ENCODE data around the gene CERS2.

Gene CERS2

GRCh38 chr1:151009206-151009587 is 34.6 kb upstream of the CERS2 start:
- TF ChIP-seq CTCF (IDR thresholded peaks at IDR 0.05; ENCODE audit: insufficient read depth, low read length, poor library complexity, severe bottlenecking) (no peak), EZH2phosphoT487 (conservative IDR thresholded peaks at IDR 0.05; ENCODE audit: low read length) (no peak)
- Histone ChIP-seq H3F3A (ENCODE audit: insufficient read depth) (peaks cover 8% of the 10 kb centered on the region; the same call in 1 of the 2 replicates), H3K9me2 (replicated peaks; ENCODE audit: insufficient read depth, low read length) (no peaks in the 10 kb centered on the region), H3K9ac (ENCODE audit: low read length) (peak overlapping the region; percentile 83), H3K27ac (ENCODE audit: low read depth, low read length) (no peak overlapping the region), H2AFZ (ENCODE audit: low read depth, low read length, severe bottlenecking) (peak overlapping the region; percentile 85), H3K4me3 (ENCODE audit: insufficient read depth, low read length, poor library complexity, severe bottlenecking) (peak overlapping the region; percentile 87), H3K27me3 (ENCODE audit: low read length) (no peaks in the 10 kb centered on the region), H3K4me2 (ENCODE audit: low read depth, low read length, poor library complexity, severe bottlenecking) (peak overlapping the region; percentile 75), H3K36me3 (ENCODE audit: low read length) (no peaks in the 10 kb centered on the region), H4K20me1 (ENCODE audit: low read depth, low read length) (no peaks in the 10 kb centered on the region), H3K9me3 (ENCODE audit: insufficient read depth, low read length) (no peaks in the 10 kb centered on the region), H3K79me2 (ENCODE audit: insufficient read depth, low read length) (peaks cover 12% of the 10 kb centered on the region; the same call in 1 of the 2 replicates)

- H3K27ac ChIP-seq (ENCODE audit: low read depth, low read length) = peak within 1 kb of the TSS; percentile 51
- peaks cover 8% of the 10 kb centered on the region; the same call in 1 of the 2 replicates for H3F3A ChIP-seq (ENCODE audit: insufficient read depth)
- peaks cover 12% of the 10 kb centered on the region; the same call in 1 of the 2 replicates for H3K79me2 ChIP-seq (ENCODE audit: insufficient read depth, low read length)
- no peaks in the 10 kb centered on the region for H3K27me3 ChIP-seq (ENCODE audit: low read length)
- peak within 1 kb of the TSS; percentile 83 for H3K9ac ChIP-seq (ENCODE audit: low read length)
- H3K9me3 ChIP-seq (ENCODE audit: insufficient read depth, low read length) = no peaks in the 10 kb centered on the region
- no peaks in the 10 kb centered on the region for H3K9me2 ChIP-seq (replicated peaks; ENCODE audit: insufficient read depth, low read length)
- H3K36me3 ChIP-seq (ENCODE audit: low read length) = no peaks in the 10 kb centered on the region
- H3K4me2 ChIP-seq (ENCODE audit: low read depth, low read length, poor library complexity, severe bottlenecking) = peak within 1 kb of the TSS; percentile 75
- peak within 1 kb of the TSS; percentile 85 for H2AFZ ChIP-seq (ENCODE audit: low read depth, low read length, severe bottlenecking)
- H3K4me3 ChIP-seq (ENCODE audit: insufficient read depth, low read length, poor library complexity, severe bottlenecking) = peak within 1 kb of the TSS; percentile 87
- H4K20me1 ChIP-seq (ENCODE audit: low read depth, low read length) = no peaks in the 10 kb centered on the region
- TF ChIP-seq CTCF (IDR thresholded peaks at IDR 0.05; ENCODE audit: insufficient read depth, low read length, poor library complexity, severe bottlenecking) (no peak), EZH2phosphoT487 (conservative IDR thresholded peaks at IDR 0.05; ENCODE audit: low read length) (no peak)
Observed at GRCh38 chr1:151008244-151009205, 33.9 kb upstream of the CERS2 start, which contains the start of gene PRUNE1. PRUNE1 (plus strand) TSS chr1:151008449; CDS start chr1:151008633, 184 bp downstream.

GRCh38 chr1:151007853-151008243 is 33.2 kb upstream of the CERS2 start:
- Histone ChIP-seq H2AFZ (ENCODE audit: low read depth, low read length, severe bottlenecking) (peak overlapping the region; percentile 85), H3K27me3 (ENCODE audit: low read length) (no peaks in the 10 kb centered on the region), H3K4me2 (ENCODE audit: low read depth, low read length, poor library complexity, severe bottlenecking) (peak overlapping the region; percentile 75), H3K27ac (ENCODE audit: low read depth, low read length) (peak overlapping the region; percentile 51), H3F3A (ENCODE audit: insufficient read depth) (peaks cover 8% of the 10 kb centered on the region; the same call in 1 of the 2 replicates), H3K36me3 (ENCODE audit: low read length) (no peaks in the 10 kb centered on the region), H3K79me2 (ENCODE audit: insufficient read depth, low read length) (peaks cover 12% of the 10 kb centered on the region; the same call in 1 of the 2 replicates), H3K9me3 (ENCODE audit: insufficient read depth, low read length) (no peaks in the 10 kb centered on the region), H3K4me3 (ENCODE audit: insufficient read depth, low read length, poor library complexity, severe bottlenecking) (peak overlapping the region; percentile 87), H3K9ac (ENCODE audit: low read length) (peak overlapping the region; percentile 83), H3K9me2 (replicated peaks; ENCODE audit: insufficient read depth, low read length) (no peaks in the 10 kb centered on the region), H4K20me1 (ENCODE audit: low read depth, low read length) (no peaks in the 10 kb centered on the region)
- TF ChIP-seq EZH2phosphoT487 (conservative IDR thresholded peaks at IDR 0.05; ENCODE audit: low read length) = no peak
- TF ChIP-seq CTCF (IDR thresholded peaks at IDR 0.05; ENCODE audit: insufficient read depth, low read length, poor library complexity, severe bottlenecking) = no peak
